Stimulated activated CD8-positive, alpha-beta memory T cell treated with anti-CD3 and anti-CD28 coated beads, Interleukin-12 subunit alpha, Interleukin-12 subunit beta, amount 100 ng/mL, for 4 hours (primary cell): ENCODE measurements around the gene DLGAP1.

Experiments used
- DNase-seq: peaks from one replicate; pipeline ENCODE4 v3.0.0-alpha.2; 2020; ENCODE audit warnings: low read depth

Gene DLGAP1

DNA sequence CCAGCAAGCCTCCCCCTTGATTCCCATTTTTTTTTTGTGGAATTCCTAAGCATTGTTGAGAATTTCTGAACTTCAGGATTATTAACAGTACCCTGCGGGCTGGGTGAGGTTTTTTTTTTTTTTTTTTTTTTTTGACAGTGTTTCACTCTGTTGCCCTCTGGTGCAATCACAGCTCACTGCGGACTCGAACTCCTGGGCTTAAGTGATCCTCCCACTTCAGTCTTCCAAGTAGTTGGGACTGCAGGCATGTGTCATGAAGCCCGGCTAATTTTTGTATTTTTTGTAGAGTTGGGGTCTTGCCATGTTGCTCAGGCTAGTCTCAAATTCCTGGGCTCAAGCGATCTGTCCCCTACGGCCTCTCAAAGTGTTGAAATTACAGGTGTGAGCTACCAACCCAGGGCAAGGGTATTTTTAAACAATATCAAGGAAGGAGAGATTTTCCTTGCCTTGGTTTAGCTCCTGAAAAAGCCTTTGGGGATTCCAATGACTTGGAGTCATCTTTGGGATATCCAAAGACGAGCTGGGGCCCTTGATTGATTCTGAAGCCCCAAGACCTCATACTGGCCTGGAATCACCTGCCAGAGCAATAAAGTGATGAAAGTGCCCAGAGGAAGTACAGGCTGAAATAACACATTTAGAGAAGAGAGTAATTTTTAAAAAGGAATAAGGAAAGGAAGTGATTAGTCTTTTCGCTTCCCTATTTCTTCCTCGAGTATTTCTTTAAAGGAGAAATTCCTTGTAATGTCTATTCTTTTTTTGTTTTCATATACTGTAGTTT lies 764.9 kb downstream of the DLGAP1 start:
- DNase-seq: no peak

- no peak for DNase-seq
Observed at GRCh38 chr18:3689091-3689490, 766.0 kb downstream of the DLGAP1 start.

DNA sequence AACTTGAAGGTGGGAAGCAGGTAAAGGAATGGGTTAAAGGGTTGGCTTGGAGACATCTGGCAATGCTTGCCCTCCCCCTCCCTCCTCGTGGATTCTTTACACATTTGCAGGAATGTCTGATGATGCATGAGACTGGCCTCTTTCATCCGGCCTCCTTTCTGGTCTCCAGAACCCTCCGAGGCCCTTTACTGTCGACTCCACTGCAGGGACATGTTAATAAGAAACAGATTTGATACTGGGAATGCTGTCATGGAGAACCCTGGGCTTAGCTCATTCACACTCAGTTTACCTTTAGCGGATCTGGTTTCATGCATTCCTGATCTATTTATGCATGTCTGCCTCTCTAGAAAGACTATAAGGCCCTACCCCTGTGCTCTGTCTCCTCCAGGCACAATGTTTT lies 766.4 kb downstream of the DLGAP1 start:
- DNase-seq: no peak

- DNase-seq: no peak
Observed at GRCh38 chr18:3683483-3683882, 771.6 kb downstream of the DLGAP1 start.

DNA sequence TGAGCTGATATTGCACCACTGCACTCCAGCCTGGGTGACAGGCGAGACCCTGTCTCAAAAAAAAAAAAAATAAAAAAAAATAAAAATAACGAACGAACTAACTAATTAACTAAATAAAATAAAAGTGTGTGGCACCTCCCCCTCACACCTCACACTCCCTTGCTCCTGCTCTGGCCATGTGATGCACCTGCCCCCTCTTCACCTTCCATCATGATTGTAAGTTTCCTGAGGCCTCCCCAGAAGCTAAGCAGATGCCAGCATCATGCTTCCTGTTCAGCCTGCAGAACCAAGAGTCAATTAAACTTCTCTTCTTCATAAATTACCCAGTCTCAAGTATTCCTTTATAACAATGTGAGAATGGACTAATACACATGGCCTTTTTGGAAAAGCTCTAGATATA lies 773.0 kb downstream of the DLGAP1 start:
- no peak for DNase-seq

DNA sequence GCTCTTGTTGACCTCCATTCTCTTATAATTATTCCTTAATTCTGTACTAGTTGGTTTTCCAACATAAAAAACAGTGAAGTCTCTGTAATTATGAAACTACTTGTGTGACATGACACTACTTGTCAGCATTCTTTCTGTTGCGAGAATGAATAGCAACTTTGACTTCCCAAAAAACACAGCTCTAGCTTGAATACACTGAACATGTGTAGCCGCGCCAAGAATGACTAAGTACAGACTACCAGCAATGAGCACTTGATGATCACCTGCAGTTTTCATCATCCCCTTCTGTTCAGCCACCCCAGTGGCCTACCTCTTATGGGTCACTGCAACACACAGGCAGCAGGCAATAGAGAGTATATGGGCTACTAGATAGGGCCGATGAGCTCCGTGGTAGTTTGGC lies 775.9 kb downstream of the DLGAP1 start:
- DNase-seq: no peak

GRCh38 chr18:3675994-3676393 lies 779.1 kb downstream of the DLGAP1 start:
- DNase-seq: no peak

DNA sequence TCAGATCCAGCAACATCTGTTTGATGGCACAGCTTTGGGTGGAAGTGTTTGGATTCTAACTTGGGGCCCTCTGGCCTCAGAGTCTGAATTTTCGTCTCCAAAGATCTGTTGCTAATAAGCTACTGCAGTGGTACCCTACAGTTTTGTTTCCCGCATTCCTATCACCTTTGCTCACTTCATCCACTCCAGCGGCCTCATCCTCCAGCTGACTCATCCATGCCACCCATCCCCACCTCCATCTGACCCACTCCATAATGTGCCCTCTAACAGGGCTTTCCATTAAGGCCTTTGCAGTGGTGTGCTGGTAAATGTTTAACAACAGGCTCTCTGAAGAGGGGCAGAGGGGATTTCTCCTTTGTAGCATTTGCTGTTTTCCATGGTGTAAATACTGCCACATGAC lies 779.7 kb downstream of the DLGAP1 start:
- DNase-seq: no peak

DNA sequence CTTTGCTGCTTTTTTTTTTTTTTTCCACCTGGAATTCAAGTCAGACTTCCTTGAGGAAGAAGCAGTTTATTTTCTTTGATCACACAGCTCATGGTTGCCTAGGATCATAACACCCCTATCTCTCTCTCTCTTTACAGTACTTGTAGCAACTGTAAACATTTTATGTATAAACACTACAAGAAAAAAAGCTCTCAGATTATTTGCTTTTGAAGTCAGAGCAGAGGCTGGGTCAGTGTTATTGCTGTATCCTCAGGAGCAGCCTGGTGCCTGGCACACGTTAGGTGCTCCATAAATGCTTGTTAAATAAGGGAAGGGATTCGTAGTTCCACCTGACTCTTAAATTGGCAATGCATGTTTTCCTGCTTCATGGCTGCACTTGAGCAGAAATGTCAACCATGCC lies 783.9 kb downstream of the DLGAP1 start:
- DNase-seq: no peak

GRCh38 chr18:3669376-3669775 lies 785.7 kb downstream of the DLGAP1 start:
- no peak for DNase-seq

- no peak for DNase-seq
Observed at GRCh38 chr18:3667255-3668137, 787.6 kb downstream of the DLGAP1 start.

GRCh38 chr18:3666526-3667254 lies 788.4 kb downstream of the DLGAP1 start:
- no peak for DNase-seq

DNA sequence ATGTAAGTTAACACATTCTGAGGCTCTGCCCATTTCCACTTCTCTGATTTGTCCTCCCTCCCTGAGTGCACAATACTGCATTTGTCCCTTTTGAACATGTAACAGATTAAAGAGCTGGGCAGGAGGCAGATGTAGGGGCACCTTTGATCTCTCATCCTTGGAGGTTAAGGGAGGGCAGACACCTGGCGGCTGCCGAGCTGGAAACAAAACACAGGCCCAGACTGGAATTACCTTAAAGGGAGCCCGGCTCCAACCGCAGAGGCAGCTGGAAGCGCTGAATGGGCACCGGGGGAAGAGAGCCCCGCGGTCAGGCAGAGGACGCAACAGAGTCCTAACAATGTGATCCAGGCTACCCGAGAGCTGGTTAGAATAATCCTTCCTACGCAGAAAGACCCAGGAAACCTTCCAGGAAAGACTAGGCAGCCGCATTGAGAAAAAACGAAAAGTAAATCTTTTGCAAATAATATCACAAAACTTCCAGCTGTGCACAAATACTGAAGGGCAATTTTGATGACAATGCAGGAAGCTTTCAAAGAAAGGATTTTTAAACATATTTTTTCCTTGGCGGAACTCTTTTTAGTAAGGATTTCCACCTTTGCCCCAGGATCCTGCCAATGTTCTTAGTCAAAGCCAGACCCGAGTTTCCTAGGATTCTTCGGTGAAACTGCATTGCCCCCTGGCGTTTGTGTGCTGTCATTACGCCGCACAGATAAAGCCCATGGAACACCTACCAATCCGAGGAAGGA lies 789.2 kb downstream of the DLGAP1 start:
- DNase-seq: peak; percentile 42

DNA sequence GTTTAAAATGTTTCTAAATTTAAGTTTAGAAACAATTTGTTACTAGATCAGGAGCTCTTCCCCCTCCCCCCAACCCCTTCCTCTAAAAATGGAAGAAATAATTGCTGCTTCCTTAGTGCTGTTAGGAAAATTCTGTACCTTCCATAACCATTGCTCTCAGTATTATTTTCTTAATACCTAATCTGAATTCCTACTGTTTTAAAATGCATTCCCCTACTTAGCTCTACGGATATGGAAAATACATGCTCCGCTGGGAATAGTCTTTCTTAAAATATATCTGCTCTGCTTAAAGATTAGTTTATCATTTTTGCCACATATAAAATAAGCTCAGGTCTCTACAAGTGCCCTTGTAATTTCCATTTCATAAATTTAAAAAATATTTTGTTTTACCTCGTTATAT lies 789.9 kb downstream of the DLGAP1 start:
- DNase-seq: no peak

DNA sequence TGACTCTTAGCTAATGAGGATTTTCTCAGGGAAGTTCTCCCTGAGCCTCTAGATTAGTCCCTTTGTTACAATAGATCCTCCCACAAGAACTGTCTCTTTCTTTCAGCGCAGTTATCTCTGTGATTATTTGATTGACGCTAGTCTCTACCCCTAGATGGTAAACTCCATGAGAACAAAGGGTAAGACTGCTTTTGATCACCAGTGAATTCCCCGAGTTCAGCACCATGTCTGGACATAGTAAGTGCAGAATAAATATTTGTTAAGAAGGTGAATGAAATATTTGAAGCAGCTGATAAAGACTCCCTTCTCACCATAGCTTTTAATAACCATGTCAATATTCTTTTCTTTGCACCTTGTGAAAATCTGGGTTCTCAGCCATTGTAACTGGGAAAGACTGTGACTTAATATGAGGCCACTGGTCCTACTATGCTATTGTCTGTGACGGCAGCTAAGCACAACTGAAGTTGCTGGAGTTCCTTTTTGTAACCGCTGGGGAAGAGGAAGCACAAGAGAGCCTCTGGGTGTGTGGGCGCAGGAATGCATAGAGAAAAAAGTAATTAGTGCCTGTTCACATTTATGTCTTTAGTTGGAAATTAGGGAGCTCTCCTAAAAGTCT lies 790.4 kb downstream of the DLGAP1 start:
- DNase-seq: no peak

GRCh38 chr18:3663870-3664512 lies 791.1 kb downstream of the DLGAP1 start:
- no peak for DNase-seq

DNA sequence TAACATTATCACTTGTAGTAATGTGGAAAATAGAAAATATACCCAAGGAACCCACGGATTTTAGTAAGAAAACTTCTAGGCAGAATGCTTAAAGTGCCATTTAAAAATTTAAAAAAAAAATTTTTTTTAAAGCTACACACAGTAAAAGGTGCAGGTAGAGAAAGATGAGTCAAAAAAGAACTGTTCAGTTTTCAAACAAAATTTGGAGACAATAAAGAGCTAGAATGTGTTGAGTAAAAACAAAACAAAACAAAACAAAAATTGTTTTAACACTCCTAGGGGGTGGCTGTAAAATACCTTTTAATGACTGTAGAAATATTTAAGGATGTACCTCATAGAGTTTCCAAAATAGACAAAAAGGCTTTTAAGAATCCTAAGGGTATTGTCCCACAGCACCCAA lies 793.1 kb downstream of the DLGAP1 start:
- no peak for DNase-seq

DNA sequence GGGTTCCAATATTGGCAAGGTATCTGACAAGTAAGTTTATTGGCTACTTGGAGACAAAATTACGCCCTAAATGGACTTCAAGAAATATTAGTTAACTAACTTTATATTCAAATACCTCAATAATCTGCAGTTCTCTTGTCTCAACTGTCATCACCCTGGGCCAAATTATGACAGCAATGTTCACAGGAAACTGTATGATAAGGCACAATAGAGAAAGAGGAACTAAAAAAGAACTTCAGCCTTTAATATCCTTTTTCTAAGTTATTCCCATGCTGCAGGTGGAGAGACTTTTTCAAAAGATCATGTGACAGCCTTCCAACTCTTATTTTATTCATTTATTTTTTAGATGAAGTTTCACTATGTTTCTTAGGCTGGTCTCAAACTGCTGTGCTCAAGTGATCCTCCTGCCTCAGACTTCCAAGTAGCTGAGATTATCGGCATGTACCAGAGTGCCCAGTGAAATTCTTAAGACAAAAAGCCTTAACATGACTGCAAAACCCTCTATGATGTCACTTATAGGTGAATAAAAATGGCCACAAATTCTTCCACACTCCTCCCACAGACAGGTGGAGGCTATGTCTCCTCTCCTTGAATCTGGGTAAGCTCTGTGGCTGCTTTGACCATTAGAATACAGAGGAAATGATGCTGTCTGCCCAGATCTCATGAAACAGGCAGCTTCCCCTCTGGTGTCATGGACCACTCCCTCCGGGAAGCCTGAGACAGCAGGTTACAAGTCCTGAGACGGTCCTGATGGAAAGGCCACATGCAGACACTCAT lies 794.2 kb downstream of the DLGAP1 start:
- no peak for DNase-seq

- DNase-seq: no peak
Observed at GRCh38 chr18:3658529-3658928, 796.6 kb downstream of the DLGAP1 start.
